HUES6 (cell line): ENCODE results near the gene NOS1AP.

Source experiments
- H3K27ac ChIP-seq: 2 replicates; pipeline ENCODE4 v1.7.0; 2013; ENCODE audit warnings: low read depth, mild to moderate bottlenecking, low read length, inconsistent platforms
- H3K27me3 ChIP-seq: 2 replicates; pipeline ENCODE4 v1.6.1; 2013; ENCODE audit warnings: low read length; ENCODE audit not compliant: control insufficient read depth, insufficient read depth
- H3K36me3 ChIP-seq: 2 replicates; pipeline ENCODE4 v1.6.1; 2013; ENCODE audit warnings: low read length; ENCODE audit not compliant: control insufficient read depth, insufficient read depth
- H3K4me1 ChIP-seq: 2 replicates; pipeline ENCODE4 v1.6.1; 2013; ENCODE audit warnings: low read length; ENCODE audit not compliant: control insufficient read depth, insufficient read depth
- H3K4me3 ChIP-seq: 2 replicates; pipeline ENCODE4 v1.5.1; 2013; ENCODE audit warnings: low read depth, low read length
- H3K9ac ChIP-seq: one replicate; pipeline ENCODE4 v1.6.1; 2013; ENCODE audit warnings: mild to moderate bottlenecking, low read length
- H3K9me3 ChIP-seq: 2 replicates; pipeline ENCODE4 v1.6.1; 2013; ENCODE audit warnings: low read depth, low read length; ENCODE audit not compliant: control insufficient read depth, insufficient read depth

The NOS1AP gene

GRCh38 chr1:162365284-162366020 is 296.0 kb downstream of the NOS1AP start:
- Histone ChIP-seq H3K27me3 (no peaks in the 10 kb centered on the region), H3K4me1 (no peaks in the 10 kb centered on the region), H3K27ac (no peak overlapping the region), H3K9me3 (no peaks in the 10 kb centered on the region), H3K4me3 (no peak overlapping the region), H3K9ac (no peak overlapping the region), H3K36me3 (peaks cover 13% of the 10 kb centered on the region; the same call in 1 of the 2 replicates)

- Histone ChIP-seq H3K4me3 (no peak overlapping the region), H3K4me1 (no peaks in the 10 kb centered on the region), H3K36me3 (peaks cover 13% of the 10 kb centered on the region; the same call in 1 of the 2 replicates), H3K27me3 (no peaks in the 10 kb centered on the region), H3K9ac (no peak overlapping the region), H3K27ac (no peak overlapping the region), H3K9me3 (no peaks in the 10 kb centered on the region)
Observed at GRCh38 chr1:162366149-162366548, 296.7 kb downstream of the NOS1AP start.

- Histone ChIP-seq H3K36me3 (peaks cover 13% of the 10 kb centered on the region; the same call in 1 of the 2 replicates), H3K4me3 (no peak overlapping the region), H3K4me1 (no peaks in the 10 kb centered on the region), H3K27me3 (no peaks in the 10 kb centered on the region), H3K9ac (no peak overlapping the region), H3K27ac (no peak overlapping the region), H3K9me3 (no peaks in the 10 kb centered on the region)
Observed at GRCh38 chr1:162366671-162367070, 297.2 kb downstream of the NOS1AP start.

- H3K4me3 ChIP-seq: no peak overlapping the region
- peaks cover 13% of the 10 kb centered on the region; the same call in 1 of the 2 replicates for H3K36me3 ChIP-seq
Observed at GRCh38 chr1:162367073-162367472, 297.6 kb downstream of the NOS1AP start.

GRCh38 chr1:162367772-162368171 is 298.3 kb downstream of the NOS1AP start:
- H3K27me3 ChIP-seq: no peaks in the 10 kb centered on the region
- H3K36me3 ChIP-seq: peaks cover 13% of the 10 kb centered on the region; the same call in 1 of the 2 replicates
- no peak overlapping the region for H3K9ac ChIP-seq
- no peak overlapping the region for H3K27ac ChIP-seq
- no peaks in the 10 kb centered on the region for H3K9me3 ChIP-seq
- H3K4me3 ChIP-seq: no peak overlapping the region
- no peaks in the 10 kb centered on the region for H3K4me1 ChIP-seq

More at GRCh38 chr1:162367073-162367472, 297.6 kb downstream of the NOS1AP start:
- Histone ChIP-seq H3K9ac (no peak overlapping the region), H3K27ac (no peak overlapping the region), H3K4me1 (no peaks in the 10 kb centered on the region), H3K9me3 (no peaks in the 10 kb centered on the region), H3K27me3 (no peaks in the 10 kb centered on the region)

- Histone ChIP-seq H3K4me1 (no peaks in the 10 kb centered on the region), H3K27ac (no peak overlapping the region), H3K4me3 (no peak overlapping the region), H3K36me3 (peaks cover 13% of the 10 kb centered on the region; the same call in 1 of the 2 replicates), H3K9ac (no peak overlapping the region), H3K27me3 (no peaks in the 10 kb centered on the region), H3K9me3 (no peaks in the 10 kb centered on the region)
Observed at GRCh38 chr1:162368451-162368850, 299.0 kb downstream of the NOS1AP start.

GRCh38 chr1:162369571-162369970 is 300.1 kb downstream of the NOS1AP start:
- Histone ChIP-seq H3K27ac (no peak overlapping the region), H3K9me3 (no peaks in the 10 kb centered on the region), H3K4me1 (no peaks in the 10 kb centered on the region), H3K4me3 (no peak overlapping the region), H3K9ac (no peak overlapping the region), H3K27me3 (no peaks in the 10 kb centered on the region), H3K36me3 (peaks cover 13% of the 10 kb centered on the region; the same call in 1 of the 2 replicates)

- H3K9ac ChIP-seq: no peak overlapping the region
- no peaks in the 10 kb centered on the region for H3K9me3 ChIP-seq
- no peaks in the 10 kb centered on the region for H3K4me1 ChIP-seq
- H3K27me3 ChIP-seq: no peaks in the 10 kb centered on the region
- H3K4me3 ChIP-seq: no peak overlapping the region
- H3K36me3 ChIP-seq: peaks cover 13% of the 10 kb centered on the region; the same call in 1 of the 2 replicates
- no peak overlapping the region for H3K27ac ChIP-seq
Observed at GRCh38 chr1:162370161-162370560, 300.7 kb downstream of the NOS1AP start.

- Histone ChIP-seq H3K4me3 (no peak overlapping the region), H3K9me3 (no peaks in the 10 kb centered on the region), H3K27me3 (no peaks in the 10 kb centered on the region)
Observed at GRCh38 chr1:162370721-162371120, 301.2 kb downstream of the NOS1AP start.

GRCh38 chr1:162371611-162372010 is 302.1 kb downstream of the NOS1AP start:
- Histone ChIP-seq H3K9me3 (no peaks in the 10 kb centered on the region), H3K9ac (no peak overlapping the region), H3K4me1 (no peaks in the 10 kb centered on the region), H3K36me3 (peaks cover 13% of the 10 kb centered on the region; the same call in 1 of the 2 replicates), H3K27ac (no peak overlapping the region), H3K27me3 (no peaks in the 10 kb centered on the region), H3K4me3 (no peak overlapping the region)

More at GRCh38 chr1:162370721-162371120, 301.2 kb downstream of the NOS1AP start:
- no peak overlapping the region for H3K27ac ChIP-seq
- H3K9ac ChIP-seq: no peak overlapping the region
- H3K36me3 ChIP-seq: peaks cover 13% of the 10 kb centered on the region; the same call in 1 of the 2 replicates
- no peaks in the 10 kb centered on the region for H3K4me1 ChIP-seq
